Frontal cortex (tissue), 4 donors: ENCODE data around the gene RTN4. TPM values are rescaled to one million over a fixed set of nuclear protein-coding genes. Genes with fewer than 3 reads are reported as not detected.

Source experiments
- DNase-seq, 2 donors: peaks; one replicate each; pipeline ENCODE4 v3.0.0; 2012; ENCODE audit warnings: low spot score in 2 of 2
- FAIRE-seq: peaks from 2 replicates; lab custom pipeline; 2012; peaks lifted over from hg19 to GRCh38; lab: Jason Lieb, UNC
- total RNA-seq: library from RNA; depleted of rRNA; stranded (reverse); fragments of >200 nt; gene quantifications from one replicate; pipeline ENCODE4 v1.2.3, GENCODE V29; 2014
- donor health status: control.
- donor health status: control.
- donor health status: control.

RTN4 gene
- total RNA-seq, 1 donor from 2014 or later, result 726 TPM

DNA sequence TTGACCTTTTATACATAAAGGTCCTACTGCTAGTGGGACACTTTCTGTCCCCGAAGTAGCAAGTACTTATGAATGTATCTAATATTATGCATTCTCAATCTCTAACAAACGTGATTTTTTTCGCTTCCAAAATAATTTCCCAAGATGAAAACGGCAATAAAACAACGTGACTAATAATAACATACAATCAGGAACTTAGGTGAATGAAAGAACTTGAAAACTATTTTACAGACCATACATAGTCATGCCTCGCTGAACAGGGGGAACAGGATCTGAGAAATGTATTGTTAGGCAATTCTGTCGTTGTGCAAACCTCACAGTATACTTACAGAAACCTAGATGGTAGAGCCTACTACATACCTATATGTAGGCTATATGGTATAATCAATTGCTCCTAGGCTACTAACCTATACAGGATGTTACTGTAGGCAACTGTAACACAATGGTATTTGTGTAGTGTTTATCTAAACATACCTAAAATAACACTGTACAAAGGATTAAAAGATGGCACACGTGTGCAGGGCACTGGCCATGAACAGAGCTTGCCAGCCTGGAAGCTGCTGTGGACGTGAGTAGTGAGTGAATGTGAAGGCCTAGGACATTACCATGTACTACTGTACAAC is 2.5 kb downstream of the RTN4 start:
- no peak for FAIRE-seq
- DNase-seq, result peak in 1 of 2 donors; percentile 28

GRCh38 chr2:55045780-55046179 is 4.5 kb downstream of the RTN4 start:
- DNase-seq, result no peak
- no peak for FAIRE-seq

- FAIRE-seq (no peak), DNase-seq (no peak)
These were observed 6.4 kb downstream of the RTN4 start for GRCh38 chr2:55043841-55044240.

DNA sequence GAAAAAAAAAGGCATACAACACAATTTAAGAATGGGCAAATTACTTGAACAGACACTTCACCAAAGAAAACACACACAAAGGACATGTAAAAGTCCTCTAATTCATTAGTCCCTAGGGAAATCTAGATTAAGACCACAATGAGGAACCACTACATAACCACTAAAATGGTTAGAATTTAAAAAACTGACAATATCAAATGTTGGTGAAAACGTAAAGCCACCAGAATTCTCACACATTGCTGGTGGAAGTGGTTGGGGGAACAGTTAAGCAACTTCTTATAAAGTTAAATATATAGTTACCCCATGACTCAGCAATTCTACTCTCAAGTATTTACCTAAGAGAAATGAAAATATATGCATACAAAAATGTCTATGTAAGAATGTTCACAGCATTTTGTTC is 11.8 kb downstream of the RTN4 start:
- DNase-seq (no peak), FAIRE-seq (no peak)

- no peak for DNase-seq
- no peak for FAIRE-seq
These were observed 14.5 kb downstream of the RTN4 start for GRCh38 chr2:55035716-55036115.

DNA sequence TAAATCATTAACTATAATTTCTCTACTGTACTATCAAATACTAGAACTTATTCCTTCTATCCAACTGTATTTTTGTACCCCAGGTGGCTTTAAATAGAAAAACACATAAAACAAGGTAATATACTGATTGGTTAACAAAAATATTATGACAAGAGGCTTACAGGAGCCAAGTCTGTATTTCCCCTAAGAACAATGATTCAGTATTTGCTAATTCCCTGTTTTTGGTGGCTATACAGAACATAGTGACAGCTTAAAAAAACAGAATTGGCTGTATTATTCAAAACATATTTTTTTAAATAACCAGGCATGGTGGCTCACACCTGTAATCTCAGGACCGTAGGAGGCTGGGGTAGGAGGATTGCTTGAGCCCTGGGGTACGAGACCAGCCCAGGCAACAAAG is 16.3 kb downstream of the RTN4 start:
- FAIRE-seq (no peak), DNase-seq (no peak)

DNA sequence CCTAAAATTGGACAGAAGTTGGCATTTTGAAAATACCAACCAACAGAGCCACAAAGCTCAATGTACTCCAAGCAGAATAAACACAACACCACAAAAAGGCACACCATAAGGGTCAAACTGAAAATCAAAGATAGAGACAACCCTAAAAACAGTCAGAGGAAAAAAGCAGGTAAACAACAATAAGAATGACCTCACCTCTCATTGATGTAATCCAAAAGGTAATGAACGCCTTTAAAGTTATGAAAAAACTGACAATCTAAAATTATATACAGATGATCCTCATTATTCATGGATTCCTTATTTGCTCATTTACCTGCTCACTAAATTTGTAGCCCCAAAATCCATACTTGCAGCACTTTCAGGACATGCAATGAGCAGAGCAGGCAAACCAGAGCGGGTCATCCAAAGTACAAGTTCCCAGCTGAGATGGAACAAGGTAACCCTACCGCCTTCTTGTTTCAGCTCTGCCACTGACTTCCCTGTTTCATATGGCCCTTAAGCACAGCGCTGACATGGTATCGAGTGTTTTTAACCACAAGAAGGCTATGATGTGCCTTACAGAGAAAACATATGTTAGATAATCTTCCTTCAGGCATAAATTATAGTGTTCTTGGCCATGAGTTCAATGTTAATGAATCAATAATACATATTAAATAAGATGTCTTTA is 17.0 kb downstream of the RTN4 start:
- no peak for FAIRE-seq
- no peak for DNase-seq

- FAIRE-seq, result no peak
- DNase-seq, result no peak
These were observed 18.7 kb downstream of the RTN4 start for GRCh38 chr2:55031505-55031904.

- FAIRE-seq (no peak), DNase-seq (no peak)
These were observed 19.5 kb downstream of the RTN4 start for GRCh38 chr2:55030766-55031165.

DNA sequence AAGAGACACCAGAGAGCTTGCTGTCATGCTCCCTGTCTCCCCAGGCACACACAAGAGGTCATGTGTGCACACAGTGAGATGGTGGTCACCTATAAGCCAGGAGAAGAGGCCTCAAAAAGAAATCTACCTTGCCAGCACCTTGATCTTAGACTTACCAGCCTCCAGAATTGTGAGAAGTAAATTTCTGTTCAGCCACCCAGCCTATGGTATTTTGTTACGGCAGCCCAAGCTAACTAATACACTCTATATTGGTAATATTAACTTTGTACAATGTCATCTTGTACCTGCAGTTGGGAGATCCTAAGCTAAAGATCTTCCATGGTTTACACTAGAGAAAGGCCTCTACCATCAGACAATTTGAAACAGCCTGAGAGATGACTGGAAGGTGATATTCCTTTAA is 21.2 kb downstream of the RTN4 start:
- no peak for FAIRE-seq
- DNase-seq, result no peak

- FAIRE-seq, result no peak
These were observed 23.0 kb downstream of the RTN4 start for GRCh38 chr2:55027226-55027625.

DNA sequence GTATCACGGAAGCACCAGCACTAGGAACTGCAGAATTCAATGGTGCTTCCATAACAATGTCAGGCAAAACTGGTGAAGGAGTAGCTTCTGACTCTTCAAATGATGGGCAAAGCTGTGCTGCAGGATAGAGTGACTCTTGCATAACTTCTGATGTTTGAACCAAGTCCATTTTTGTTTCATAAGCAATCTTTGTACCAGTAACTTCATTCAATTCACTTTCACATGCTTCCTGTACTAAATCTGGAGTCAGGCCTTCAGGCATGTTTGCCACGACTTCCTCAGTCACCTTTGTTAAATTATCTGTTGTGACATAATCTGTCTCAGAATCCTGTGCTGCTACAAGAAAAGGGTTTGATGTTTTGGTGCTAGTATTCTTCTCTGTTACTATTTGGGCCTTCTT is 24.0 kb downstream of the RTN4 start:
- DNase-seq, result no peak
- no peak for FAIRE-seq

More at GRCh38 chr2:55027226-55027625, 23.0 kb downstream of the RTN4 start:
- no peak for DNase-seq

DNA sequence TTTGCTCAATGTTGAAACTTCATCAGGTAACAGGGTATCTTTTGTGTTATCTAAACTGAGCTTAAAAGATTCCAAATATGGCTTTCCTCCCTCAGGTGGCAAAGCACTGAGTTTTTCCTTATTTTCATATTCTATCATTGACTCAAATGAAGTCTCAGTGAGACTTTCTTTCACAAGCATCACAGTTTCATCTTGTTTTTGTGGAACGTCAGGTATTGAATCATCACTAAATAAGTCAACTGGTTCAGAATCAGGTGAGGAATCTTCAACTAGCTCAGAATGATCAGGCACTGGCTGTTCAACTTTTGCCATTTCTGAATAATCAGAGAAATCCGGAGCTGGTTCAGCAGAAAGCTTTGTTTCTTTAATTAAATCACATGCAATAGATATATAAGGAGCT is 24.6 kb downstream of the RTN4 start:
- no peak for FAIRE-seq

DNA sequence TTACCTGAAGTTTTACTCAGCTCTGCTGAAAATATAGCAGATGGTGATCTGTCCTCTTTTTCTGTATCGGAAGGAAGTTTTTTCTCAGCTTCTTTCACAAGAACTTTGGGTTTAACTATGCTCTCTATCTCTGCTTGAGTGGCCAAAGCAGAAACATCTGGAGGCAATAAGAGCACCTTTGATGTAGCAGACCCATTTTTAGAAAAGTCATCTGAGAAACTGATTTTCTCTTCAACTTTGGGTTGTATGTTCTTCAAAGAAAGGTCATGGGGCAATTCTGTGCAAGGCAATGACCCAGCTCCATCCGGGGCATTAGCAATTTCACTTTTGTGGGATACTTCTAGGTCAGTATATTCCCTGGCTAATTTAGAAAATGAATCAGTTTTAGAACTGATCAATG is 25.2 kb downstream of the RTN4 start:
- no peak for FAIRE-seq
- no peak for DNase-seq

More for the DNA sequence above, 24.6 kb downstream of the RTN4 start:
- no peak for DNase-seq

GRCh38 chr2:55022476-55022875 is 27.8 kb downstream of the RTN4 start:
- FAIRE-seq (no peak), DNase-seq (no peak)

DNA sequence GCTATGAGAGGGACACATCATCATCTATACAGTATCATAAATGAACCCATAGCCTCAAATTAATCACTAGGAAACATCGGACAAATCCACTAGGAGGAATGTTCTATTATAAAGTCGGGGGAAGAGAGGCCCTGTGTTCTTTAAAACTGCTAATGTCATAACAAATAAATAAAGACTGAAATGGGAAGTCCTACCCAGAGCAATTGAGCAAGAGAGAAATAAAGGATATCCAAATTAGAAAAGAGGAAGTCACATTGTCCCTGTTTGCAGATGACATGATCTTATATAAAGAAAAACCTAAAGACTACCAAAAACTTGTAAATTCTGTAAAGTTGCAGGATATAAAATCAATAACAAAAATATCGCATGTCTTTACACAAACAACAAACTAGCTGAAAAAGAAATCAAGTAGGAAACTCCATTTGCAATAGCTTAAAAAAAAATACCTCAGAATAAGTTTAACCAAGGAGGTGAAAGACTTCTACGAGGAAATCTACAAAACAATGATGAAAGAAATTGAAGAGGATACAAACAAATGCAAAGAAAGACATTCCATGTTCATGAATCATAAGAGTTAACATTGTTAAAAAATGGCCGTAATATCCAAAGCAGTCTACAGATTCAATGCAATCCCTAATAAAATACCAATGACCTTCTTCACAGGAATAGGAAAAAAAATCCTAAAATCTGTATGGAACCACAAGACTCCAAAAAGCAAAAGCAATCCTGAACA is 30.6 kb downstream of the RTN4 start:
- FAIRE-seq (no peak), DNase-seq (no peak)

DNA sequence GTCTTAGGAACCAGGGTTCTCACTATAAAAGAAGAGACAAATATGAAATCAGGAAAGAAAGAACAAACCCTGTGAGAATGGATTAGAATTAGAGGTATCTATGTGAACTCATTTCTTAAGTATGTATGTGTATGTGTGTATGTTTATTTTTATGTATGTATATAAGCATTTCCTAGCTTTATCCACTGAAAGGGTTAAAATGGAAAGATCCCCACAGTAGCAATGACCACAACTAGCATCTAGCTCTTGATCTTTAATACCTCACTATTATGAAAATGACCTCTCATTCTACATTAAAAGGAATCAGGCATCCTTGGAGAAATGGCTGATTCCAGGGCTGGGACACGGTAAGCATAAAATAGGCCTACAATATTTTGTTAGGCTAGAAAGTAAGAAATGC is 31.6 kb downstream of the RTN4 start:
- FAIRE-seq, result no peak
- no peak for DNase-seq

DNA sequence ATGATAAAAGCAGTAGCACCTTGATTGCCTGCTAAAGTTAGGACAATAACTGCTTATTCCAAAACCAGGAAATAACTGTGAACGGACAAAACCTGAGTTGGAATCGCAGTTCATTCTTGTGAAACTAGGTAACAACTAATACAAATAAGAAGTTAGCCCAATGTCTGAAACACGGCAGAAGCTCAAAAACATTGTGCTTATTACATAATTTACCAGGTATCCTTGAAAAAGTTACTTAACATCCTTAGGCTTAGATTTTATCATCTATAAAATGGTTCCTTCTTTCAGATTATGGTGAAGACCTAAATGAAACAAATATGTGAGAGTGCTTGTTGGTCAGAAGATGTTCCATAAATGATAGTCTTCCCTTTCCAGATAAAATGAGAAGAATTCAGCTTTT is 32.4 kb downstream of the RTN4 start:
- FAIRE-seq, result no peak

GRCh38 chr2:55017428-55017827 is 32.8 kb downstream of the RTN4 start:
- no peak for FAIRE-seq
- no peak for DNase-seq

More for the DNA sequence above, 32.4 kb downstream of the RTN4 start:
- no peak for DNase-seq

GRCh38 chr2:55014962-55015939 is 35.0 kb downstream of the RTN4 start:
- FAIRE-seq (peak; percentile 6), DNase-seq (peak; percentile 10 to 28)
